Stimulated activated CD4-positive, alpha-beta T cell treated with anti-CD3 and anti-CD28 coated beads, Interleukin-1b, Interleukin-23, amount 100 ng/mL, for 4 hours (primary cell): ENCODE data around the gene ABHD8.
A peak's percentile ranks its signal among the peaks of the same experiment; 100 is the strongest.

Experiments used
- DNase-seq, 2 donors: peaks; one replicate each; pipeline ENCODE4 v3.0.0-alpha.2; 2020; ENCODE audit warnings: low read depth in 2 of 2

The ABHD8 gene

GRCh38 chr19:17303167-17303939 is at the start of gene ABHD8:
Gene ABHD8, minus strand, starts transcription at chr19:17303425. Its CDS starts 1,809 bp downstream, at chr19:17301616.
- peak; percentile 87 to 90 for DNase-seq

GRCh38 chr19:17352608-17353280 is 49.5 kb upstream of the ABHD8 start:
- DNase-seq = no peak

- no peak for DNase-seq
Observed at GRCh38 chr19:17351815-17352435, 48.7 kb upstream of the ABHD8 start.

- DNase-seq = no peak
Observed at GRCh38 chr19:17348700-17349099, 45.5 kb upstream of the ABHD8 start.

- no peak for DNase-seq
Observed at GRCh38 chr19:17347877-17348276, 44.7 kb upstream of the ABHD8 start.

GRCh38 chr19:17347361-17347760 is 44.1 kb upstream of the ABHD8 start:
- DNase-seq = no peak

- DNase-seq = peak; percentile 78
Observed at GRCh38 chr19:17346109-17346671, 43.0 kb upstream of the ABHD8 start.

- no peak for DNase-seq
Observed at GRCh38 chr19:17341845-17342244, 38.6 kb upstream of the ABHD8 start.

GRCh38 chr19:17341386-17341785 is 38.2 kb upstream of the ABHD8 start:
- DNase-seq = no peak

GRCh38 chr19:17340871-17341357 is 37.7 kb upstream of the ABHD8 start:
- no peak for DNase-seq

- DNase-seq = no peak
Observed at GRCh38 chr19:17340302-17340870, 37.2 kb upstream of the ABHD8 start.

- peak in 1 of 2 donors; percentile 58 for DNase-seq
Observed at GRCh38 chr19:17339088-17339741, 36.0 kb upstream of the ABHD8 start.

GRCh38 chr19:17338433-17339078 is 35.3 kb upstream of the ABHD8 start:
- no peak for DNase-seq

- DNase-seq = peak in 1 of 2 donors; percentile 39
Observed at GRCh38 chr19:17337675-17338432, 34.6 kb upstream of the ABHD8 start.

GRCh38 chr19:17336872-17337674 is 33.8 kb upstream of the ABHD8 start, which contains the start of gene GTPBP3:
Gene GTPBP3, plus strand, starts transcription at chr19:17337553. Its CDS starts 59 bp downstream, at chr19:17337612.
- peak; percentile 90 to 95 for DNase-seq

GRCh38 chr19:17335575-17335974 is 32.4 kb upstream of the ABHD8 start:
- no peak for DNase-seq

GRCh38 chr19:17334414-17335409 is 31.5 kb upstream of the ABHD8 start, which contains the start of gene ANO8:
Gene ANO8, minus strand, starts transcription at chr19:17334855. Its CDS starts 185 bp downstream, at chr19:17334670.
- peak; percentile 96 for DNase-seq
